ENCODE measurements around the gene BNC2. TPM values are rescaled to one million over a fixed set of nuclear protein-coding genes. Genes with fewer than 3 reads are reported as not detected.

BNC2 gene
- total and polyA plus RNA-seq, 2 of the 4 experiments (the other 2 are of a cell fraction): 15.5 to 45.2 TPM

DNA sequence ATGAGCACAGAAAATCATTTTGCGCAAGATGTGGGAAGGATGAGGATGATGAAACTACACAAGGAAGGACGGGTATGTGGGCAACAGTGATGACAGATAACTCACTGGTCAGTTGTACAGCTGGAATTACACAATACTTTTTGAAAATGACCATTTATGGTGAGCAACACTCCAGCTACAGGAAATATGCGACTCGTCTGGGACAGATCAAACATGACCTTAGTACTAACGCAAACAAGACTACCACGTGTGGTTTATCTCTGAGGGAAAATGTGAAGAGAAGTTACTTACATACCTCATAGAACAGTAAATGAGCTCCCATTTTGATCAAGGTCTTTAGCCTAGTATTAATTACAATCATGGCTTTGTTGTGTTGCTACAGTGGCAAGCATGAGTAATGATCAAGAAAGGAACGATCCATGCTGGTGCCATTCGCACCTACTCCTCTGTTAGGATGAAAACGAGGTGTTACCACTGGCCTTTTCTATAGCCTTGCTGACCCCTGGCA lies 456.9 kb downstream of the BNC2 start:
- peak overlapping the region; percentile 73 for H2BK120ac ChIP-seq (ENCODE audit: low read depth, low read length)
- H3K36me3 ChIP-seq (ENCODE audit: control insufficient read depth, insufficient read depth, low read length): no peaks in the 10 kb centered on the region
- peak overlapping the region; percentile 72 for H2BK20ac ChIP-seq (ENCODE audit: low read depth, low read length)
- peak overlapping the region; percentile 64 for H2BK5ac ChIP-seq (ENCODE audit: low read depth, low read length, poor library complexity, severe bottlenecking)
- in situ Hi-C loops (cut with MboI; ENCODE audit: low sequenced_read_pairs) (no loop called here), intact Hi-C loops (cut with micrococcal nuclease) (loop anchor here (2.0 to 10.0 kb wide), 6 partner anchors 76 to 539 kb away; no protein-coding TSS in a partner anchor), dilution Hi-C loops (cut with HindIII; ENCODE audit: low sequenced_read_pairs, unreplicated experiment) (no loop called here)
- peak overlapping the region; percentile 80; the same call in 2 of the 3 replicates for H2BK15ac ChIP-seq (ENCODE audit: low read depth, low read length)
- no peak overlapping the region for H3K4me3 ChIP-seq (ENCODE audit: insufficient read depth, low read depth, low read length)
- H2AK9ac ChIP-seq (replicated peaks; ENCODE audit: low read depth, low read length, poor library complexity): no peak overlapping the region
- peaks cover 16% of the 10 kb centered on the region for H3K4me1 ChIP-seq (ENCODE audit: control insufficient read depth, insufficient read depth, low read length)
- peak overlapping the region; percentile 69 to 83 for H4K8ac ChIP-seq (ENCODE audit: low read depth in 2 of 2, low read length in 2 of 2)
- peak; percentile 72 for ATAC-seq (ENCODE audit: low read depth)
- H3K9me3 ChIP-seq (ENCODE audit: control insufficient read depth, insufficient read depth, low read length): no peaks in the 10 kb centered on the region
- DNase-seq: peak; percentile 98
- peak overlapping the region; percentile 26 for H3K9ac ChIP-seq (ENCODE audit: low read depth, low read length)
- peak overlapping the region; percentile 51; the same call in 1 of the 2 replicates for H3K56ac ChIP-seq (ENCODE audit: extremely low read depth, insufficient read depth, low read length)
- H4K20me1 ChIP-seq (ENCODE audit: insufficient read depth, low read length): peaks cover 6% of the 10 kb centered on the region; the same call in 1 of the 2 replicates
- H3K23ac ChIP-seq (ENCODE audit: low read depth, low read length): peak overlapping the region; percentile 61; the same call in 1 of the 2 replicates
- no peak overlapping the region for H2AFZ ChIP-seq (replicated peaks; ENCODE audit: low read length, poor library complexity)
- H3K27ac ChIP-seq (ENCODE audit: insufficient read depth, low read length): peak overlapping the region; percentile 91
- peak overlapping the region; percentile 91 for H4K5ac ChIP-seq (ENCODE audit: low read depth, low read length)
- peak overlapping the region; percentile 38 for H3K4me2 ChIP-seq (ENCODE audit: low read depth, low read length)
- H3K14ac ChIP-seq (replicated peaks; ENCODE audit: low read depth, low read length): peak overlapping the region; percentile 79
- BruUV-seq (replicated peaks): no TSS peak
- H3K18ac ChIP-seq (ENCODE audit: low read depth, low read length): peak overlapping the region; percentile 93
- peaks cover 8% of the 10 kb centered on the region; the same call in 1 of the 2 replicates for H3K9me1 ChIP-seq (ENCODE audit: insufficient read depth, low read length)
- WGBS, 2 experiments (ENCODE audit: extremely low coverage in 2 of 2, insufficient read length in 1 of 2): 29% methylated on average over 2 of the region's 9 CpGs; no CpG with 5 or more reads in 1 of the 2 experiments
- peak overlapping the region; percentile 78 for H3K4ac ChIP-seq (ENCODE audit: low read depth, low read length)
- peak overlapping the region; percentile 91 for H2AK5ac ChIP-seq (ENCODE audit: low read depth, low read length)
- peak overlapping the region; percentile 92 for H4K91ac ChIP-seq (ENCODE audit: insufficient read depth, low read depth, low read length)
- CTCF ChIA-PET: interaction anchor here (0.7 kb wide), 1 partner anchor 11 kb away, joined by 5 read pairs; no protein-coding TSS in a partner anchor
- H3K79me1 ChIP-seq (ENCODE audit: low read depth in 1 of 2, low read length in 2 of 2): peaks cover 0 to 6% of the 10 kb centered on the region in 2 experiments; a peak in 1 of 4 replicates
- no peaks in the 10 kb centered on the region; the same call in 1 of the 2 replicates for H3K27me3 ChIP-seq (ENCODE audit: control insufficient read depth, insufficient read depth, low read length)
- POLR2A ChIA-PET (ENCODE audit: unreplicated experiment): no interaction called here
- TF ChIP-seq, protein P1, sequence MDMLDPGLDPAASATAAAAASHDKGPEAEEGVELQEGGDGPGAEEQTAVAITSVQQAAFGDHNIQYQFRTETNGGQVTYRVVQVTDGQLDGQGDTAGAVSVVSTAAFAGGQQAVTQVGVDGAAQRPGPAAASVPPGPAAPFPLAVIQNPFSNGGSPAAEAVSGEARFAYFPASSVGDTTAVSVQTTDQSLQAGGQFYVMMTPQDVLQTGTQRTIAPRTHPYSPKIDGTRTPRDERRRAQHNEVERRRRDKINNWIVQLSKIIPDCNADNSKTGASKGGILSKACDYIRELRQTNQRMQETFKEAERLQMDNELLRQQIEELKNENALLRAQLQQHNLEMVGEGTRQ (IDR thresholded peaks at IDR 0.05; ENCODE audit: low read depth, low read length): no peak
- no peak for TF ChIP-seq RFX5 (IDR thresholded peaks at IDR 0.05; ENCODE audit: low read depth, low read length)
- no peak for TF ChIP-seq CHD1 (IDR thresholded peaks at IDR 0.05; ENCODE audit: low read depth, low read length)
- TF ChIP-seq NFE2L2 (IDR thresholded peaks at IDR 0.05; ENCODE audit: low read depth, low read length): no peak
- TF ChIP-seq MXI1 (IDR thresholded peaks at IDR 0.05; ENCODE audit: borderline replicate concordance, low read depth, low read length): no peak
- TF ChIP-seq, protein P2, sequence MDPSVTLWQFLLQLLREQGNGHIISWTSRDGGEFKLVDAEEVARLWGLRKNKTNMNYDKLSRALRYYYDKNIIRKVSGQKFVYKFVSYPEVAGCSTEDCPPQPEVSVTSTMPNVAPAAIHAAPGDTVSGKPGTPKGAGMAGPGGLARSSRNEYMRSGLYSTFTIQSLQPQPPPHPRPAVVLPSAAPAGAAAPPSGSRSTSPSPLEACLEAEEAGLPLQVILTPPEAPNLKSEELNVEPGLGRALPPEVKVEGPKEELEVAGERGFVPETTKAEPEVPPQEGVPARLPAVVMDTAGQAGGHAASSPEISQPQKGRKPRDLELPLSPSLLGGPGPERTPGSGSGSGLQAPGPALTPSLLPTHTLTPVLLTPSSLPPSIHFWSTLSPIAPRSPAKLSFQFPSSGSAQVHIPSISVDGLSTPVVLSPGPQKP (IDR thresholded peaks at IDR 0.05; ENCODE audit: borderline replicate concordance, low read depth, low read length): no peak
- TF ChIP-seq POLR2A (IDR thresholded peaks at IDR 0.05; ENCODE audit: low read depth, low read length): no peak
- no peak for TF ChIP-seq RAD21 (IDR thresholded peaks at IDR 0.05; ENCODE audit: low read length)
- no peak for TF ChIP-seq MAFK (IDR thresholded peaks at IDR 0.05; ENCODE audit: low read depth, low read length)
- TF ChIP-seq, protein P3, sequence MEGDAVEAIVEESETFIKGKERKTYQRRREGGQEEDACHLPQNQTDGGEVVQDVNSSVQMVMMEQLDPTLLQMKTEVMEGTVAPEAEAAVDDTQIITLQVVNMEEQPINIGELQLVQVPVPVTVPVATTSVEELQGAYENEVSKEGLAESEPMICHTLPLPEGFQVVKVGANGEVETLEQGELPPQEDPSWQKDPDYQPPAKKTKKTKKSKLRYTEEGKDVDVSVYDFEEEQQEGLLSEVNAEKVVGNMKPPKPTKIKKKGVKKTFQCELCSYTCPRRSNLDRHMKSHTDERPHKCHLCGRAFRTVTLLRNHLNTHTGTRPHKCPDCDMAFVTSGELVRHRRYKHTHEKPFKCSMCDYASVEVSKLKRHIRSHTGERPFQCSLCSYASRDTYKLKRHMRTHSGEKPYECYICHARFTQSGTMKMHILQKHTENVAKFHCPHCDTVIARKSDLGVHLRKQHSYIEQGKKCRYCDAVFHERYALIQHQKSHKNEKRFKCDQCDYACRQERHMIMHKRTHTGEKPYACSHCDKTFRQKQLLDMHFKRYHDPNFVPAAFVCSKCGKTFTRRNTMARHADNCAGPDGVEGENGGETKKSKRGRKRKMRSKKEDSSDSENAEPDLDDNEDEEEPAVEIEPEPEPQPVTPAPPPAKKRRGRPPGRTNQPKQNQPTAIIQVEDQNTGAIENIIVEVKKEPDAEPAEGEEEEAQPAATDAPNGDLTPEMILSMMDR (conservative IDR thresholded peaks at IDR 0.05; ENCODE audit: low read depth, low read length): no peak
- peak; percentile 70 for TF ChIP-seq FOS (IDR thresholded peaks at IDR 0.05; ENCODE audit: low read depth, low read length)
- TF ChIP-seq CEBPB (IDR thresholded peaks at IDR 0.05; ENCODE audit: low read depth, low read length): peak; percentile 100
- peak; percentile 21; the same call in 1 of the 2 replicates for TF ChIP-seq BHLHE40 (IDR thresholded peaks at IDR 0.05; ENCODE audit: low read depth, low read length)
- peak; percentile 34 for TF ChIP-seq RCOR1 (IDR thresholded peaks at IDR 0.05; ENCODE audit: insufficient replicate concordance, low read length)
- TF ChIP-seq MAZ (IDR thresholded peaks at IDR 0.05; ENCODE audit: borderline replicate concordance, low read depth, low read length): 0 out of 2 replicates have a peak, but pooled peaks have one; percentile 13
